DND-41 (cell line): Measurements from ENCODE around the gene SDHB.

Experiments
- ATAC-seq: fragments of 200-7000 bp; cut with Tn5 transposase; 3 replicates; pipeline ENCODE4 v1.9.1; 2021; ENCODE audit warnings: low read depth; ENCODE audit not compliant: insufficient read depth
- DNase-seq: peaks from one replicate; pipeline ENCODE4 v3.0.0-alpha.2; 2020
- H2AFZ ChIP-seq: 2 replicates; pipeline ENCODE4 v1.6.0; 2012; ENCODE audit warnings: low read depth, low read length
- H3K27ac ChIP-seq: 2 replicates; pipeline ENCODE4 v1.5.1; 2012; ENCODE audit warnings: low read length, inconsistent platforms
- H3K27me3 ChIP-seq: fragments of 200-600 bp; sonication (generic); 2 replicates; pipeline ENCODE4 v1.6.0; 2012; ENCODE audit warnings: low read length, mild to moderate bottlenecking, inconsistent platforms; ENCODE audit not compliant: insufficient read depth, poor library complexity
- H3K36me3 ChIP-seq: 2 replicates; pipeline ENCODE4 v1.5.1; 2012; ENCODE audit warnings: low read length, inconsistent platforms; ENCODE audit not compliant: insufficient read depth
- H3K4me1 ChIP-seq: 2 replicates; pipeline ENCODE4 v1.5.1; 2012; ENCODE audit warnings: mild to moderate bottlenecking, low read length; ENCODE audit not compliant: insufficient read depth
- H3K4me2 ChIP-seq: 2 replicates; pipeline ENCODE4 v1.6.0; 2012; ENCODE audit warnings: mild to moderate bottlenecking, moderate library complexity, low read length, inconsistent platforms; ENCODE audit not compliant: insufficient read depth
- H3K4me3 ChIP-seq, 2 experiments: fragments of 200-600 bp in 1 of 2; shearing (Covaris generic) in 1 of 2; 2 replicates each; pipeline ENCODE4 v1.5.1; 2012 to 2016; ENCODE audit warnings: inconsistent platforms in 2 of 2, low read length in 2 of 2, mild to moderate bottlenecking in 2 of 2, low read depth in 1 of 2, moderate library complexity in 1 of 2
- H3K79me2 ChIP-seq: 2 replicates; pipeline ENCODE4 v1.6.0; 2012; ENCODE audit warnings: low read length, inconsistent platforms; ENCODE audit not compliant: insufficient read depth
- H3K9ac ChIP-seq: 2 replicates; pipeline ENCODE4 v1.6.0; 2012; ENCODE audit warnings: low read depth, mild to moderate bottlenecking, inconsistent platforms, low read length, moderate library complexity
- H3K9me3 ChIP-seq: 2 replicates; pipeline ENCODE4 v1.5.1; 2012; ENCODE audit warnings: low read length, moderate library complexity, mild to moderate bottlenecking, inconsistent platforms; ENCODE audit not compliant: insufficient read depth, severe bottlenecking
- H4K20me1 ChIP-seq: 2 replicates; pipeline ENCODE4 v1.6.0; 2012; ENCODE audit warnings: low read length; ENCODE audit not compliant: insufficient read depth
- EZH2 ChIP-seq: IDR thresholded peaks from 3 replicates; pipeline ENCODE4 v1.6.1; 2012; ENCODE audit warnings: borderline replicate concordance, low read depth, mild to moderate bottlenecking, moderate library complexity, low read length, inconsistent platforms; ENCODE audit not compliant: severe bottlenecking
- TF ChIP-seq, protein P1 (sequence below): IDR thresholded peaks from 2 replicates; pipeline ENCODE4 v1.5.1; 2012; ENCODE audit warnings: borderline replicate concordance, low read length, moderate library complexity, mild to moderate bottlenecking; ENCODE audit not compliant: poor library complexity, severe bottlenecking; ENCODE audit errors: extremely low read depth

SDHB gene

DNA sequence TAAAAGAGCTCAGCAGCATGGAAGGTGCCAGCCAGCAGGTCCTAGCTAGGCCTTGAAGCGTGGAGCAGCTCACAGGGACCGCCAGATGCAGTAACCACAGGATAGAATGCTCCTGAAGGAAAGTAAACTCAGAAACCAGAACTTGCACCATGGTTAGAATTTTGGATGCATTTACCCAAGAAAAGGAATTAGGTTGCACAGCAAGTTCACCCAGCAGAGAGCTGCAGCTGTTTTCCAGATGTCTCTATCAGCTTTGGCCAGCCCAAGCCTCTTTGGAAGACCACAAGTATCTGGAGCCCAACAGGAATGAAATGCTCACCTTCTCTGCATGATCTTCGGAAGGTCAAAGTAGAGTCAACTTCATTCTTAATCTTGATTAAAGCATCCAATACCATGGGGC lies 21.1 kb downstream of the SDHB start:
- H3K9me3 ChIP-seq = no peaks in the 10 kb centered on the region
- ATAC-seq (no peak), DNase-seq (no peak)
- peaks cover 75% of the 10 kb centered on the region for H3K36me3 ChIP-seq
- no peaks in the 10 kb centered on the region for H3K27me3 ChIP-seq
- H3K4me2 ChIP-seq = no peak overlapping the region
- H3K4me3 ChIP-seq = no peak overlapping the region
- H3K9ac ChIP-seq = no peak overlapping the region
- H3K4me1 ChIP-seq = no peaks in the 10 kb centered on the region
- no peak overlapping the region for H2AFZ ChIP-seq
- no peak overlapping the region for H3K27ac ChIP-seq
- H4K20me1 ChIP-seq = no peaks in the 10 kb centered on the region; the same call in 1 of the 2 replicates
- TF ChIP-seq, protein P1, sequence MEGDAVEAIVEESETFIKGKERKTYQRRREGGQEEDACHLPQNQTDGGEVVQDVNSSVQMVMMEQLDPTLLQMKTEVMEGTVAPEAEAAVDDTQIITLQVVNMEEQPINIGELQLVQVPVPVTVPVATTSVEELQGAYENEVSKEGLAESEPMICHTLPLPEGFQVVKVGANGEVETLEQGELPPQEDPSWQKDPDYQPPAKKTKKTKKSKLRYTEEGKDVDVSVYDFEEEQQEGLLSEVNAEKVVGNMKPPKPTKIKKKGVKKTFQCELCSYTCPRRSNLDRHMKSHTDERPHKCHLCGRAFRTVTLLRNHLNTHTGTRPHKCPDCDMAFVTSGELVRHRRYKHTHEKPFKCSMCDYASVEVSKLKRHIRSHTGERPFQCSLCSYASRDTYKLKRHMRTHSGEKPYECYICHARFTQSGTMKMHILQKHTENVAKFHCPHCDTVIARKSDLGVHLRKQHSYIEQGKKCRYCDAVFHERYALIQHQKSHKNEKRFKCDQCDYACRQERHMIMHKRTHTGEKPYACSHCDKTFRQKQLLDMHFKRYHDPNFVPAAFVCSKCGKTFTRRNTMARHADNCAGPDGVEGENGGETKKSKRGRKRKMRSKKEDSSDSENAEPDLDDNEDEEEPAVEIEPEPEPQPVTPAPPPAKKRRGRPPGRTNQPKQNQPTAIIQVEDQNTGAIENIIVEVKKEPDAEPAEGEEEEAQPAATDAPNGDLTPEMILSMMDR = no peak
- TF ChIP-seq EZH2 = no peak
- peaks cover 17% of the 10 kb centered on the region; the same call in 1 of the 2 replicates for H3K79me2 ChIP-seq

DNA sequence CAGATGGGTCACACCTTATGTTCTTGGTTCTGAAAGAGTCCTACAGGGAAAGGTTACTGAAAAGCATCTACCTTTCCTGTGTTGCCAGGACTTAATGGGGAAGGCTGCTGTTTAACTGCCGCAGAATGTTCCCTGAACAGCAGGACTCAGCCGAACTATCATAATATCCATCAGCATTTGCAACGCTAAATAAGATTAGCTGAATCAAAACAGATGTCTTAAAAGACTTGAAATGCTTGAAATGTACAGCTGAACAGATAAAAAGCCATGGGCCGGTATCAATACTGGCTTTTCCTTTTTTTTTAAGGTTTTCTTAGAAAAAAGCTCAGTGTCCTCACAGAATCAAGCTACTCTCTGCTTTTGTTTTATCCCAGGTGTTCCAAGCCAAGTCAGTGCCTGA lies 22.4 kb downstream of the SDHB start:
- Histone ChIP-seq H3K36me3 (peaks cover 81% of the 10 kb centered on the region), H3K27ac (no peak overlapping the region), H4K20me1 (no peaks in the 10 kb centered on the region; the same call in 1 of the 2 replicates), H3K79me2 (peaks cover 17% of the 10 kb centered on the region; the same call in 1 of the 2 replicates), H3K9ac (no peak overlapping the region), H3K4me1 (no peaks in the 10 kb centered on the region), H3K27me3 (no peaks in the 10 kb centered on the region), H3K4me3 (no peak overlapping the region), H3K4me2 (no peak overlapping the region), H2AFZ (no peak overlapping the region), H3K9me3 (no peaks in the 10 kb centered on the region)
- ATAC-seq = no peak
- TF ChIP-seq, protein P1 = no peak
- no peak for TF ChIP-seq EZH2
- DNase-seq = no peak

DNA sequence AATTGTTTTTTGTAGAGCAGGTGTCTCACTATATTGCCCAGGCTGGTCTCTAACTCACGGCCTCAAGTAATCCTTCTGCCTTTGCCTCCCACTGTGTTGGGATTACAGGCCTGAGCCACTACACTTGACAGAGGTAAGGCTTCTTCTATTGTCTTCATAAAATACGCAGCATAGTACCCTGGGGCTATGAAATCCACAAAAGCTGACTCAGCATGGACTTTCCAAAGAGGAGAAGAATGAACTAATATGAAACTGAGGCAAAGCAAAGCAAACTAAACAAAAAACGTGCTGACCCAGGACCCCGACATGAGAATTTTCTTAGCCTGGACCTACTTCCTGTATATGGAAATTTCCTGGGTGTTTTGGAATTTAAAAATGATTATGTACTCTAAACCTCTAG lies 23.6 kb downstream of the SDHB start:
- Histone ChIP-seq H3K4me3 (no peak overlapping the region), H3K79me2 (peaks cover 13% of the 10 kb centered on the region; the same call in 1 of the 2 replicates), H3K27me3 (no peaks in the 10 kb centered on the region), H4K20me1 (no peaks in the 10 kb centered on the region; the same call in 1 of the 2 replicates), H3K4me1 (no peaks in the 10 kb centered on the region), H3K36me3 (peaks cover 83% of the 10 kb centered on the region), H2AFZ (no peak overlapping the region), H3K9ac (no peak overlapping the region), H3K27ac (no peak overlapping the region), H3K9me3 (no peaks in the 10 kb centered on the region), H3K4me2 (no peak overlapping the region)
- TF ChIP-seq, protein P1 = no peak
- TF ChIP-seq EZH2 = no peak
- ATAC-seq = no peak
- no peak for DNase-seq
